WTC11 (cell line): ENCODE results near the gene KLHL40. TPM values are rescaled to one million over a fixed set of nuclear protein-coding genes. Genes with fewer than 3 reads are reported as not detected.

Experiments
- ATAC-seq: fragments of 200-7000 bp; cut with Tn5 transposase; 2 replicates; pipeline ENCODE4 v1.10.0; 2021; ENCODE audit warnings: mild to moderate bottlenecking, moderate library complexity
- CTCF ChIA-PET: fragments of 300-600 bp; sonication (Branson Sonifier 250); formaldehyde crosslinking; loops from one replicate; lab custom pipeline; 2021; ENCODE audit warnings: antibody characterized with exemption; lab: Charles Lee
- POLR2A ChIA-PET: fragments of 350-600 bp; sonication (Branson Sonifier 250); formaldehyde crosslinking; loops from one replicate; lab custom pipeline; 2021; ENCODE audit warnings: antibody characterized with exemption; lab: Charles Lee
- DNase-seq: peaks from one replicate; pipeline ENCODE4 v3.0.0; 2021; ENCODE audit warnings: low spot score
- H3K27ac Mint-ChIP-seq: 2 replicates; pipeline ENCODE4 v1.8.0; 2021; ENCODE audit warnings: mixed read lengths
- H3K27me3 Mint-ChIP-seq: 2 replicates; pipeline ENCODE4 v1.8.0; 2021; ENCODE audit warnings: low read depth, mild to moderate bottlenecking, moderate library complexity, mixed read lengths
- H3K36me3 Mint-ChIP-seq: 2 replicates; pipeline ENCODE4 v1.8.0; 2021; ENCODE audit warnings: mixed read lengths
- H3K4me1 Mint-ChIP-seq: 2 replicates; pipeline ENCODE4 v1.8.0; 2022; ENCODE audit warnings: mixed read lengths
- H3K4me3 Mint-ChIP-seq: 2 replicates; pipeline ENCODE4 v1.8.0; 2021; ENCODE audit warnings: mild to moderate bottlenecking, moderate library complexity, mixed read lengths
- H3K9me3 Mint-ChIP-seq: 2 replicates; pipeline ENCODE4 v1.8.0; 2021; ENCODE audit warnings: mixed read lengths
- E2F4 ChIP-seq: sonication (generic); formaldehyde crosslinking; IDR thresholded peaks from 2 replicates; pipeline ENCODE4 v1.8.1; 2022; ENCODE audit warnings: low read depth, mild to moderate bottlenecking, moderate library complexity, missing genetic modification reagents, borderline replicate concordance
- ELF4 ChIP-seq: sonication (generic); formaldehyde crosslinking; IDR thresholded peaks from 2 replicates; pipeline ENCODE4 v1.8.1; 2022; ENCODE audit warnings: low read depth, mild to moderate bottlenecking, moderate library complexity, missing genetic modification reagents
- EMX1 ChIP-seq: fragments of 250-450 bp; sonication (Bioruptor Pico); IDR thresholded peaks from 2 replicates; pipeline ENCODE4 v1.8.0; 2021; ENCODE audit warnings: mild to moderate bottlenecking
- ESRRA ChIP-seq: sonication (generic); formaldehyde crosslinking; IDR thresholded peaks from 2 replicates; pipeline ENCODE4 v1.8.1; 2022; ENCODE audit warnings: mild to moderate bottlenecking, missing genetic modification reagents, borderline replicate concordance
- FOXP4 ChIP-seq: sonication (generic); formaldehyde crosslinking; IDR thresholded peaks from 2 replicates; pipeline ENCODE4 v1.8.0; 2022; ENCODE audit warnings: mild to moderate bottlenecking, missing genetic modification reagents
- GABPB1 ChIP-seq: sonication (generic); formaldehyde crosslinking; IDR thresholded peaks from 2 replicates; pipeline ENCODE4 v1.8.1; 2023; ENCODE audit warnings: mild to moderate bottlenecking, missing genetic modification reagents
- HMGA2 ChIP-seq: fragments of 250-450 bp; sonication (Bioruptor Pico); IDR thresholded peaks from 2 replicates; pipeline ENCODE4 v1.4.0; 2021; ENCODE audit warnings: mild to moderate bottlenecking, moderate library complexity
- PREB ChIP-seq: sonication (generic); formaldehyde crosslinking; IDR thresholded peaks from 2 replicates; pipeline ENCODE4 v1.8.1; 2022; ENCODE audit warnings: mild to moderate bottlenecking, missing genetic modification reagents, moderate library complexity, borderline replicate concordance
- PRRX2 ChIP-seq: fragments of 250-450 bp; sonication (Bioruptor Pico); IDR thresholded peaks from 2 replicates; pipeline ENCODE4 v1.8.0; 2021; ENCODE audit warnings: mild to moderate bottlenecking
- SP1 ChIP-seq: sonication (generic); formaldehyde crosslinking; conservative IDR thresholded peaks from 2 replicates; pipeline ENCODE4 v1.8.1; 2022; ENCODE audit warnings: missing genetic modification reagents
- TEAD1 ChIP-seq: sonication (generic); formaldehyde crosslinking; IDR thresholded peaks from 2 replicates; pipeline ENCODE4 v1.8.0; 2022; ENCODE audit warnings: mild to moderate bottlenecking, missing genetic modification reagents
- TEAD4 ChIP-seq: sonication (generic); formaldehyde crosslinking; IDR thresholded peaks from 2 replicates; pipeline ENCODE4 v1.8.0; 2022; ENCODE audit warnings: mild to moderate bottlenecking, missing genetic modification reagents
- ZNF219 ChIP-seq: sonication (generic); formaldehyde crosslinking; IDR thresholded peaks from 2 replicates; pipeline ENCODE4 v1.8.0; 2023; ENCODE audit warnings: missing genetic modification reagents, mild to moderate bottlenecking, borderline replicate concordance
- ZNF423 ChIP-seq: fragments of 250-450 bp; sonication (Bioruptor Pico); IDR thresholded peaks from 2 replicates; pipeline ENCODE4 v2.1.2; 2022; ENCODE audit warnings: mild to moderate bottlenecking, moderate library complexity
- ZNF532 ChIP-seq: fragments of 250-450 bp; sonication (Bioruptor Pico); IDR thresholded peaks from 2 replicates; pipeline ENCODE4 v1.9.0; 2021; ENCODE audit warnings: mild to moderate bottlenecking, borderline replicate concordance
- total RNA-seq: library from RNA; stranded (reverse); gene quantifications from 3 replicates; pipeline ENCODE4 v1.2.3, GENCODE V29; 2021
- TF ChIP-seq, protein P1 (sequence below): sonication (generic); formaldehyde crosslinking; IDR thresholded peaks from 2 replicates; pipeline ENCODE4 v1.8.0; 2023; ENCODE audit warnings: mild to moderate bottlenecking, missing genetic modification reagents
- TF ChIP-seq, protein P2 (sequence below): fragments of 250-450 bp; sonication (Bioruptor Pico); IDR thresholded peaks from 2 replicates; pipeline ENCODE4 v1.9.0; 2021; ENCODE audit warnings: moderate library complexity, mild to moderate bottlenecking, inconsistent platforms, borderline replicate concordance
- TF ChIP-seq, protein P3 (sequence below): fragments of 250-450 bp; sonication (Bioruptor Pico); IDR thresholded peaks from 2 replicates; pipeline ENCODE4 v1.8.0; 2021; ENCODE audit warnings: mild to moderate bottlenecking
- TF ChIP-seq, protein P4 (sequence below): sonication (generic); formaldehyde crosslinking; IDR thresholded peaks from 2 replicates; pipeline ENCODE4 v1.8.1; 2023; ENCODE audit warnings: mild to moderate bottlenecking, missing genetic modification reagents

KLHL40 gene
- total RNA-seq, 1 experiment from 2014 or later, result not detected

DNA sequence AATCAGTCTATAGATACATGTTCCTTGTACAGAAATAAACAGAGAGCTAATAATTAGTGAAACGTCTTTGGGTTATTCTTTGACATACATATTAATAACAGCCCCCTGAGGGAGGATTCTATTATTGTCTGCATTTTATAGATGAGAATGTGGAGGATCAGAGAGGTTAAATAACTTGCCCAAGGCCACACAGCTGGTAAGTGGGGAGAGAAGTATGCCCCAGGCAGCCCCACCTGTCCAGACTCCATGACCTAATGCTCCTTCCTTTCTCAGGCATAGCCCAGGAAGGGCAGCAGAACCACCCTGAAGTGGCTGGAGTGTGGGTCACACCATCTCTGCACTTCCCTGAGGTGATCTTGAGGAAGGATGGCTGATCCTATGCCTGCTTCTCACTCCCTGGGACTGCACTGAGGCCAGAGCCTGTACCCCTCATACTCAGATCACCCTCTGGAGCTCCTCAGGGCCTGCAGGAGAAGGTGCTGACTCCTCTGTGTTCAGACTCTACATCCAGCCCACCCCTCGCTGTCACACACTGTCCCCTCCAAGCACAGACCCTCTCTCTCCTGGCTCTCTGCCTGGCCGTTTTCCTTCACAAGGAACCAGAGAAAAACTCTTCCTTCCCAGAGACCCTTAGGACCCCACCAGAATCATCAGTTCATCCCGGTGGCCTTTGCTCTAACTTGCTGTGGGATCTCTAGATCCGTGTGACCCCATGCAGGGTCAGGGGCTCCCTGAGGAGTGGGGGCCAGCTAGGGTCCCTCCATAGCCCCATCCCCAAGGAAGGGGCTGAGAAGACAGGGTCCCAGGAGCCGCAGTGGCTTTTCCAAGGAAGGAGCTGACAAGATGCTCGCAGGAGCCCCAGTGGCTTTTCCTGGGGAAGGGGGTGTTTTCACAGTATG, 21.6 kb downstream of the KLHL40 start:
- POLR2A ChIA-PET, result no interaction called here
- ATAC-seq (no peak), DNase-seq (no peak)
- Mint-ChIP-seq H3K36me3 (no peaks in the 10 kb centered on the region), H3K9me3 (no peaks in the 10 kb centered on the region), H3K4me1 (0 out of 2 replicates have a peak, but pooled peaks cover 3% of the 10 kb centered on the region), H3K4me3 (no peak overlapping the region), H3K27me3 (no peaks in the 10 kb centered on the region), H3K27ac (no peak overlapping the region)
- CTCF ChIA-PET, result no interaction called here
- TF ChIP-seq GABPB1 (CRISPR knock-in tag), result no peak
- TF ChIP-seq TEAD1 (CRISPR knock-in tag), result no peak
- no peak for TF ChIP-seq ELF4 (CRISPR knock-in tag)
- TF ChIP-seq TEAD4, result no peak
- TF ChIP-seq FOXP4 (CRISPR knock-in tag), result no peak
- TF ChIP-seq, protein P1, sequence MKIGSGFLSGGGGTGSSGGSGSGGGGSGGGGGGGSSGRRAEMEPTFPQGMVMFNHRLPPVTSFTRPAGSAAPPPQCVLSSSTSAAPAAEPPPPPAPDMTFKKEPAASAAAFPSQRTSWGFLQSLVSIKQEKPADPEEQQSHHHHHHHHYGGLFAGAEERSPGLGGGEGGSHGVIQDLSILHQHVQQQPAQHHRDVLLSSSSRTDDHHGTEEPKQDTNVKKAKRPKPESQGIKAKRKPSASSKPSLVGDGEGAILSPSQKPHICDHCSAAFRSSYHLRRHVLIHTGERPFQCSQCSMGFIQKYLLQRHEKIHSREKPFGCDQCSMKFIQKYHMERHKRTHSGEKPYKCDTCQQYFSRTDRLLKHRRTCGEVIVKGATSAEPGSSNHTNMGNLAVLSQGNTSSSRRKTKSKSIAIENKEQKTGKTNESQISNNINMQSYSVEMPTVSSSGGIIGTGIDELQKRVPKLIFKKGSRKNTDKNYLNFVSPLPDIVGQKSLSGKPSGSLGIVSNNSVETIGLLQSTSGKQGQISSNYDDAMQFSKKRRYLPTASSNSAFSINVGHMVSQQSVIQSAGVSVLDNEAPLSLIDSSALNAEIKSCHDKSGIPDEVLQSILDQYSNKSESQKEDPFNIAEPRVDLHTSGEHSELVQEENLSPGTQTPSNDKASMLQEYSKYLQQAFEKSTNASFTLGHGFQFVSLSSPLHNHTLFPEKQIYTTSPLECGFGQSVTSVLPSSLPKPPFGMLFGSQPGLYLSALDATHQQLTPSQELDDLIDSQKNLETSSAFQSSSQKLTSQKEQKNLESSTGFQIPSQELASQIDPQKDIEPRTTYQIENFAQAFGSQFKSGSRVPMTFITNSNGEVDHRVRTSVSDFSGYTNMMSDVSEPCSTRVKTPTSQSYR (CRISPR knock-in tag), result no peak
- no peak for TF ChIP-seq HMGA2 (CRISPR knock-in tag)
- TF ChIP-seq PRRX2 (CRISPR knock-in tag), result no peak
- no peak for TF ChIP-seq EMX1 (CRISPR knock-in tag)
- TF ChIP-seq, protein P2, sequence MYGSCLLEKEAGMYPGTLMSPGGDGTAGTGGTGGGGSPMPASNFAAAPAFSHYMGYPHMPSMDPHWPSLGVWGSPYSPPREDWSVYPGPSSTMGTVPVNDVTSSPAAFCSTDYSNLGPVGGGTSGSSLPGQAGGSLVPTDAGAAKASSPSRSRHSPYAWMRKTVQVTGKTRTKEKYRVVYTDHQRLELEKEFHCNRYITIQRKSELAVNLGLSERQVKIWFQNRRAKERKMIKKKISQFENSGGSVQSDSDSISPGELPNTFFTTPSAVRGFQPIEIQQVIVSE (CRISPR knock-in tag), result no peak
- TF ChIP-seq, protein P3, sequence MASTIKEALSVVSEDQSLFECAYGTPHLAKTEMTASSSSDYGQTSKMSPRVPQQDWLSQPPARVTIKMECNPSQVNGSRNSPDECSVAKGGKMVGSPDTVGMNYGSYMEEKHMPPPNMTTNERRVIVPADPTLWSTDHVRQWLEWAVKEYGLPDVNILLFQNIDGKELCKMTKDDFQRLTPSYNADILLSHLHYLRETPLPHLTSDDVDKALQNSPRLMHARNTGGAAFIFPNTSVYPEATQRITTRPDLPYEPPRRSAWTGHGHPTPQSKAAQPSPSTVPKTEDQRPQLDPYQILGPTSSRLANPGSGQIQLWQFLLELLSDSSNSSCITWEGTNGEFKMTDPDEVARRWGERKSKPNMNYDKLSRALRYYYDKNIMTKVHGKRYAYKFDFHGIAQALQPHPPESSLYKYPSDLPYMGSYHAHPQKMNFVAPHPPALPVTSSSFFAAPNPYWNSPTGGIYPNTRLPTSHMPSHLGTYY, result no peak
- TF ChIP-seq PREB (CRISPR knock-in tag), result no peak
- TF ChIP-seq E2F4 (CRISPR knock-in tag), result no peak
- no peak for TF ChIP-seq ZNF532
- no peak for TF ChIP-seq SP1
- no peak for TF ChIP-seq ESRRA (CRISPR knock-in tag)
- no peak for TF ChIP-seq ZNF423 (CRISPR knock-in tag)
- TF ChIP-seq, protein P4, sequence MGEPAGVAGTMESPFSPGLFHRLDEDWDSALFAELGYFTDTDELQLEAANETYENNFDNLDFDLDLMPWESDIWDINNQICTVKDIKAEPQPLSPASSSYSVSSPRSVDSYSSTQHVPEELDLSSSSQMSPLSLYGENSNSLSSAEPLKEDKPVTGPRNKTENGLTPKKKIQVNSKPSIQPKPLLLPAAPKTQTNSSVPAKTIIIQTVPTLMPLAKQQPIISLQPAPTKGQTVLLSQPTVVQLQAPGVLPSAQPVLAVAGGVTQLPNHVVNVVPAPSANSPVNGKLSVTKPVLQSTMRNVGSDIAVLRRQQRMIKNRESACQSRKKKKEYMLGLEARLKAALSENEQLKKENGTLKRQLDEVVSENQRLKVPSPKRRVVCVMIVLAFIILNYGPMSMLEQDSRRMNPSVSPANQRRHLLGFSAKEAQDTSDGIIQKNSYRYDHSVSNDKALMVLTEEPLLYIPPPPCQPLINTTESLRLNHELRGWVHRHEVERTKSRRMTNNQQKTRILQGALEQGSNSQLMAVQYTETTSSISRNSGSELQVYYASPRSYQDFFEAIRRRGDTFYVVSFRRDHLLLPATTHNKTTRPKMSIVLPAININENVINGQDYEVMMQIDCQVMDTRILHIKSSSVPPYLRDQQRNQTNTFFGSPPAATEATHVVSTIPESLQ, result no peak
- no peak for TF ChIP-seq ZNF219
